Hepatocyte (in vitro differentiated cells): ENCODE measurements around the gene PKN2.
"Not testable (repeated sequence)": the region's sequence is repeated elsewhere in the genome, so short reads cannot be mapped to it uniquely, and the experiment has no call there.

Experiments
- CTCF ChIP-seq: fragments of 200-600 bp; sonication (generic); IDR thresholded peaks from 2 replicates; pipeline ENCODE4 v1.5.1; 2016; ENCODE audit warnings: antibody characterized with exemption, mild to moderate bottlenecking; ENCODE audit not compliant: poor library complexity
- EZH2phosphoT487 ChIP-seq: fragments of 200-600 bp; sonication (generic); IDR thresholded peaks from one replicate; pipeline ENCODE4 v1.6.1; 2018; ENCODE audit warnings: antibody characterized with exemption, mild to moderate bottlenecking, low read depth, moderate library complexity; ENCODE audit not compliant: unreplicated experiment, severe bottlenecking

GRCh38 chr1:88880717-88881116 lies 196.6 kb downstream of the PKN2 start:
- TF ChIP-seq CTCF, EZH2phosphoT487: not testable (repeated sequence)
